ENCODE measurements around the gene ZNF844.

- TF ChIP-seq CTCF (IDR thresholded peaks at IDR 0.05) (no peak), POLR2A (IDR thresholded peaks at IDR 0.05) (peak in 2 of 3 donors; percentile 41 to 48)
Measured at GRCh38 chr19:12092065-12092867, 27.7 kb downstream of the ZNF844 start.
